GM18909 (cell line): ENCODE measurements around the gene KLHL5.

Experiments
- ATAC-seq: cut with Tn5 transposase; IDR thresholded peaks from one replicate; pipeline ENCODE4 v1.9.1; 2021; ENCODE audit warnings: mild to moderate bottlenecking; ENCODE audit not compliant: unreplicated experiment, poor library complexity

Gene KLHL5

DNA sequence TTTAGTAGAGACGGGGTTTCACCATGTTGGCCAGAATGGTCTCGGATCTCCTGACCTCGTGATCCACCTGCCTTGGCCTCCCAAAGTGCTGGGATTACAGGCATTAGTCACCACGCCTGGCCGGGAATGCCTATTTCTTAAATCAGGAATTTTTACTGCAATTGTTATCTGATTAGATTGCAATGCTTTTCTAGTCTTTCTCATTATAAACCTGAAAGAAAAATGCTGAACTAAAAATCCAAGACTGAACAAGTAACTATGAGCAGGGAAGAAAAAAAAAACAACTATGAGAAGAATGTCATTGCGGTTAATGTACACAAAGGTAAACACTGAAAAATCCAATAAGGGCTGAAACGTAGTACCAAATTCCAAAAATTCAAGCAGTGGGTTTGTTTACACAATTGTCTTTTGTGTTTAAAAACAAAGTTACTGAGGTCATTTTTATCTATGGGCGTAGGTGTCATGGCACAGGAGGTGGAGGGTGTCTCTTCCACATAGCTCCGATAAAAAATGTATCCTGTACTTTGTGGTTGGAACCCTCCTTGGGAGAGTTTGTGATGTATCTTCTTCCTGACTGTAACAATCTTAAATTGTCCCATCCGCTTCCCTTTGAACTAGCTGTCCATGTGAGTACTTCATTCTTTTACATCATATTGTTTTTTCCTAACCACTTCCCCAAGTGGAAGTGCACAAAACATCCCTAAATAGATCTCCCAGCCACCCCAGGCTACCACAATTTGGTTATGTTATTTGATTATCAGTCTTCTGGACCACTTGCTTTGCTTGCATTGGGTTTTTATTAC, 18.8 kb upstream of the KLHL5 start:
- ATAC-seq, result no peak

GRCh38 chr4:39043861-39044363, 18.1 kb upstream of the KLHL5 start:
- ATAC-seq, result no peak

DNA sequence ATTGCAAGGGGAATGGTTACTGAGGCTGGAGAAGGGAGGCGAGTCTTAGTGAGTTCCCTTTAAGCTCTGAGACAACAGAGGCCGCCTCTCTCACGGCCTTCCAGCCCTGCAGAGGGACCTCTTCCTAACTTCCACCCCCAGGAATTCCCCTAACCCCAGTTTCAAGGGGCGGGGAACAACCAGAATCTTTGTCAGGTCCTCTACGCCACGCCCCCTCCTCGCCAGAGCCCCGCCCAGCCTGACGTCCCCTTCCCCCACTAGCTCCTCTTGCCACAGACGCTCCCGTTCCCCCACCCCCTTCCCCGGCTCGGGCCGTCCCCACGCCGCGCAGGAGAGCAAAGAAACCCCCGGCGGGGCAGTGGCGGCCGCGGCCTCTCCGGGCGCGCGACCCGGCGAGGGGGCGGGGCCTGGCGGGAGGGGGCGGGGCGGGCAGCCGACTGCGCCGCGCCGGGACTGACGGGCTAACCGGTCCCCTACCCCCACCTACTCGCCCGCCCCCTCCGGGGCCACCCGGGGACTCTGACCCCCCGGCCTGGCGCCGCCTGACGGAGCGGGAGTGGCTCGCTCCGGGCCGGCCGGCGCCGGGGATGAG, 17.6 kb upstream of the KLHL5 start:
- peak; percentile 71 for ATAC-seq

DNA sequence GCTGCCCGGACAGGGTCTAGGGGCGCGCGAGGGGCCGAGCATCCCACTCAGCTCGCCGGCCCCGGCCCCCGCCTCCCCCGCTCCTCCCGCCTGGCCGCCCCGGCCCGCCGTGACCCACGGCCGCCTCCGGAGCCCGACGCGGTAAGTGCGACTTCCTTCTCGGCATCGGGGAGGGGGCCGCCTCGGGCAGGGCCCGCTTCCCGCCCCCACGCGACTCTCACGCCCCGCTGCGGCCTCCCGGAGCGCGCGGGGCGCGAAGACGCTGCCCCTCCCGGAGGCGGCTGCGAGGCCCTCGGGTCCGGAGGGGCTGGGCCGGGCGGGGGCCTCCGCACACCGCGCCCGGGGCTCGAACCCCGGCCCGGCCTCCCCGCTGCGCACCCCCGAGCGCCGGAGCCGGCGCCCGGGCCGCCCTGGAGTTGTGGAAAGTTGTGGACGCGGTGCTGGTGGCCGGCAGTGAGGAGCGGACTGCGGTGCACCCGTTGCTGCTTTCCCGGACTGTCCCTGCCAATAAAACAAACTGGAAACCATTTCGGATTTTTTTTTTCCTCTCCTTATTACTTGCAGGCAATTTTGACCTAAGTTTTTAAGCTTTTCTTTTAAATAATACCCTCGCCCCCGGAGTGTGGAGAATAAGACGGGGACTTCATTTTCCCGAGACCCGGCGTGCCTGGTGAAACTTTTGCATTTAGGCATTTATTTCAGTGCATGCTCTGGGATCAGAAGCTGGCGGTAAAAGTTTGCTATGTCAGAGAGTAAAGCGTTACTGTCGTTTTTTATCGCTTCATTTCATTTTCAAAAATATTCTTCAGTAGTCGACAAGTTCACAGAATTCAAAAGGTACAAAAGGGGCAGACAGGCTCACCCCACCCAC, 16.8 kb upstream of the KLHL5 start:
- peak; percentile 42 for ATAC-seq

- no peak for ATAC-seq
These were observed 16.2 kb upstream of the KLHL5 start for GRCh38 chr4:39045827-39046221.

DNA sequence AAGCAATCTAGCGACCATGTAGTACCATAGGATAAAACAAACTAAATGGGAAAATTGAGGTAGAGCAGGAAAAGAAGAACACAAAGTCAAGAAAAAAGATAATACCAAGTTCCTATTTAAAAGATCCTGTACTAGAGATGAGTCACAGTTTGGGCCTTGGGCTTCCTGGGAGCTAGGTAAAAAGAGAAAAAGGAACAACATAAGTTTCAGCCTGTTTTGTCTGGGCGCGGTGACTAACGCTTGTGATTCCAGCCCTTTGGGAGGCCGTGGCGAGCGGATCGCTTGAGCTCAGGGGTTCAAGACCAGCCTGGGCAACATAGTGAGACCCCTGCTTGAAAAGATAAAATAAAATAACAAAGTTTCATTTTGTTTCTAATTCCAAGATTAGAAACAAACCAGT, 15.8 kb upstream of the KLHL5 start:
- no peak for ATAC-seq

GRCh38 chr4:39047681-39048080, 14.4 kb upstream of the KLHL5 start:
- ATAC-seq, result no peak

DNA sequence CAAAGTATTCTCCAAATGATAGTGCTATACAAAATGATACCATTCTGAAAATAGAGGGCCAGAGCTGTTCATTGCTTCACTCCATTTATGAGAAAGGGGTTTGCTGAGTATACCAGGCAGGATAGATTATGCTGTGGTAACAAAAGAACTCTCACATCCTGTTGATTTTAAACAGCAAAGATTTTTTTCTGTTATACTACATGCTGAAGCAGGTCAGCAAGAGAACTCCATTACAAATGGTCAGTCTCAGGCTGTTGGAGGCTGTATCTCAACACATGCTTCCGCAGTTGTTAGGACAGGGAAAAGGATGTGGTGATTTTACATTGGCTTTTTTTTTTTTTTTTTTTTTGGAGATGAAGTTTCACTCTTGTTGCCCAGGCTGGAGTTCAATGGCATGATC, 13.7 kb upstream of the KLHL5 start:
- no peak for ATAC-seq

- no peak for ATAC-seq
These were observed 11.4 kb upstream of the KLHL5 start for GRCh38 chr4:39050590-39050989.

- ATAC-seq, result no peak
These were observed 10.5 kb upstream of the KLHL5 start for GRCh38 chr4:39051492-39051891.

DNA sequence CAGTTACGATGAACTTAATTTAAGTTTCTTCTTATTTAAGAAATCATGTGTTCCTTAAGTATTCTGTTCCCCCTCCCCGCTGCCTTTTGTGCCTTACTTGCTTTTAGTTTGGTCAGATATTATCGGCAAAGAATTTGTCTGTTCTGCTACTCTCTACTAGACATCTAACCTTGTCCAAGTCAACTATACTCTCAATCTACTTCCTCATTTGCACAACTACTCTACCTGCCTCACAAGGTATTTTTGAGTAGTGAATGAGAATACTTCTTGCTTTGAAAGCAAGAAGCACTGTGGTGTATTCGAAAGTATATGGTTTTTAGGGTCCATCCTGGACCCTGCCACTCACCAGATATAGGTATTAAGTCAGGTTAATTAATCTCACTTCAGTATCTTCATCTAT, 8.0 kb upstream of the KLHL5 start:
- no peak for ATAC-seq

DNA sequence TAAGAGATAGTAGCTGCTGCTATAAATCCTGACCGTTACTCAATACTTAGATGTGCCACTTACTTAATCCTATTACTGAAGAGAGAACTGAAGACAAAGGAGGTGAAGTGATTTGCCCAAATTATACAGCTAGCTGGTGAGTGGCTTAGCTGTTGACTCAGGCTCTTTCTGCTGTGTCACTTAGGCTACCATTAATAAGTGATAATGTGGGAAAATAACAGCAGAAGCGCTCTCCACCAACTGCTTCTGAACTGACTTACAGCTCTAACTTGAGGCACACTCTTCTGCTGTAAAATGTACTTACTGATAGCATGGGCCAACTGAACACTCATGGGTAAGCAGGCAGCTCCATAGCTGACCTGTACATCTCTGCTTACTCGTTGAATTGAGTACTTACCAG, 7.5 kb upstream of the KLHL5 start:
- ATAC-seq, result no peak

DNA sequence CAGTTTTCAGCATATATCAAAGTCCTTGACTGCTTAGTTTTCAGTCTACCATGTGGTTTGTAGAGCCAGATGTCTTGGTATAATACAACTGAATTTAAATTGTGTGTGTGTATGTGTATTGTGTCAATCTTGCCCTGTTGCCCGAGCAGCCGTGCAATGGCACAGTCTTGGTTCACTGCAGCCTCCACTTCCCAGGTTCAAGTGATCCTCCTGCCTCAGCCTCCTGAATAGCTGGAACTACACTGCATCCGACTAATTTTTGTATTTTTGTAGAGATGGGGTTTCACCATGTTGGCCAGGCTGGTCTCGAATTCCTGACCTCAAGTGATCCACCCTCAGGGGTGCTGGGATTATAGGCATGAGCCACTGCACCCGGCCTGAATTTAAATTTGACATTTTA, 6.0 kb upstream of the KLHL5 start:
- no peak for ATAC-seq

DNA sequence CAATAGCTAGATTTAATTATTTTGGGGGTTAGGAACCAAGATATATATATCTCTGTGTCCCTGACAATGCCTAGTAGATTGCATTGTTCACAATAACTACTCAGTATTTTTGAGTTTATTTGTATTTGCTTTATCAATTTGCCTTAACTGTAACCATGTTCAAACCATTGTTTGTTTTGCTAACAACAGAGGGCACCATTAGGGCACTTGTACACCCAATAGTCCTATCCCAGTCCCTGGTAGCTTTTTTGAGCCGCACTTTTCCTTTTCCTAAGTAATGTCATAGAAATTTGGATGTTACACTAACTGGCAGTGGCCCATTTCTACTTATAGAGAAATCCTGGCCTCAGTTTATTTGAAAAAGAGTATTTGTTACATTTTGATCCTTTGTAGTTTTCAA, 575 bp upstream of the KLHL5 start:
- no peak for ATAC-seq

- ATAC-seq, result no peak
These were observed 702 bp downstream of the KLHL5 start for GRCh38 chr4:39062770-39063097.

DNA sequence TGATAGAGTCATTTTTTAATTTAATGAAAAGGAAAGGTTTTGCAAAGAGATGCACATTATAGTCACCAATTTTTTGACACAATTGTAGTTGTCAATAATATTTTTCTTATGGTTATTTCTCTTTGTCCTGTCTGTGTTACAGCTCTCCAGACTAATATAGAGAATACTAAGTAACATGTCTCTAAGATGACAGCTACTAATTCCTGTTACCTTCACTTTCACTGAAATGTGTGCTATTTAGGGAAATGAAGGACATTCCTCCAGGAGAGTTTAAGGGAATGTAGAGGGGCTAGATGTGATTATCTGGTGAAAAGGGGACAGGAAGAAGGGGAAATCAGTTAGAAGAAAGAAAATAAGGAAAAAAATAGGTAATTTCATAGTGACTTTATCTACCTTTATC, 1.4 kb downstream of the KLHL5 start:
- no peak for ATAC-seq

GRCh38 chr4:39066371-39066770, 4.3 kb downstream of the KLHL5 start:
- no peak for ATAC-seq

- no peak for ATAC-seq
These were observed 5.0 kb downstream of the KLHL5 start for GRCh38 chr4:39067031-39067430.

DNA sequence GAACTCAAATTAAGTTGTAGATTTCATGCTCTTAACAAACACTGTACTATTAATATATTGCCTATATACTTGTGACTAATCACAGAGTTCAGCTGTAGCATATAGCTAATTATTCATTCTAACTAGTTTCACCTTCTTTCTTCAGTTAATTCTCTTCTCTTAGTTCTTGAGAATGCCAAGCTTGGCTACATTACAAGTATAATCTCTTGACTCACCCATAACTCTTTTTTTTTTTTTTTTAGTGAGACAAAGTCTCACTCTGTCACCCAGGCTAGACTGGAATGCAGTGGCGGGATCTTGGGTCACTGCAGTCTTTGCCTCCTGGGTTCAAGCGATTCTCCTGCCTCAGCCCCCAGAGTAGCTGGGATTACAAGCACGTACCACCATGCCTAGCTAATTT, 5.4 kb downstream of the KLHL5 start:
- ATAC-seq, result no peak

GRCh38 chr4:39068907-39069306, 6.9 kb downstream of the KLHL5 start:
- ATAC-seq, result no peak

- ATAC-seq, result no peak
These were observed 16.8 kb downstream of the KLHL5 start for GRCh38 chr4:39078829-39079228.
